ENCODE data around the gene NPPB.

NPPB gene

GRCh38 chr1:11854519-11854918, 4.2 kb downstream of the NPPB start:
- DNase-seq (ENCODE audit: extremely low read depth, insufficient read length), result no peak
- H3K36me3 ChIP-seq (ENCODE audit: control insufficient read depth, insufficient read depth, low read length), result no peaks in the 10 kb centered on the region
- no peak overlapping the region for H3K4me3 ChIP-seq (replicated peaks; ENCODE audit: low read depth, low read length)
- peaks cover 1% of the 10 kb centered on the region; the same call in 1 of the 2 replicates for H3K27me3 ChIP-seq (replicated peaks; ENCODE audit: control insufficient read depth, insufficient read depth, low read length)
- TF ChIP-seq, protein P1, sequence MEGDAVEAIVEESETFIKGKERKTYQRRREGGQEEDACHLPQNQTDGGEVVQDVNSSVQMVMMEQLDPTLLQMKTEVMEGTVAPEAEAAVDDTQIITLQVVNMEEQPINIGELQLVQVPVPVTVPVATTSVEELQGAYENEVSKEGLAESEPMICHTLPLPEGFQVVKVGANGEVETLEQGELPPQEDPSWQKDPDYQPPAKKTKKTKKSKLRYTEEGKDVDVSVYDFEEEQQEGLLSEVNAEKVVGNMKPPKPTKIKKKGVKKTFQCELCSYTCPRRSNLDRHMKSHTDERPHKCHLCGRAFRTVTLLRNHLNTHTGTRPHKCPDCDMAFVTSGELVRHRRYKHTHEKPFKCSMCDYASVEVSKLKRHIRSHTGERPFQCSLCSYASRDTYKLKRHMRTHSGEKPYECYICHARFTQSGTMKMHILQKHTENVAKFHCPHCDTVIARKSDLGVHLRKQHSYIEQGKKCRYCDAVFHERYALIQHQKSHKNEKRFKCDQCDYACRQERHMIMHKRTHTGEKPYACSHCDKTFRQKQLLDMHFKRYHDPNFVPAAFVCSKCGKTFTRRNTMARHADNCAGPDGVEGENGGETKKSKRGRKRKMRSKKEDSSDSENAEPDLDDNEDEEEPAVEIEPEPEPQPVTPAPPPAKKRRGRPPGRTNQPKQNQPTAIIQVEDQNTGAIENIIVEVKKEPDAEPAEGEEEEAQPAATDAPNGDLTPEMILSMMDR (IDR thresholded peaks at IDR 0.05; ENCODE audit: insufficient read depth, low read length, poor library complexity, severe bottlenecking), result no peak

GRCh38 chr1:11851180-11851579, 7.6 kb downstream of the NPPB start:
- TF ChIP-seq, protein P1 (IDR thresholded peaks at IDR 0.05; ENCODE audit: insufficient read depth, low read length, poor library complexity, severe bottlenecking), result no peak
- no peak for DNase-seq (ENCODE audit: extremely low read depth, insufficient read length)
- Histone ChIP-seq H3K36me3 (ENCODE audit: control insufficient read depth, insufficient read depth, low read length) (peaks cover 4% of the 10 kb centered on the region), H3K4me3 (replicated peaks; ENCODE audit: low read depth, low read length) (no peak overlapping the region), H3K27me3 (replicated peaks; ENCODE audit: control insufficient read depth, insufficient read depth, low read length) (no peaks in the 10 kb centered on the region)

GRCh38 chr1:11850156-11850555, 8.6 kb downstream of the NPPB start:
- TF ChIP-seq, protein P1 (IDR thresholded peaks at IDR 0.05; ENCODE audit: insufficient read depth, low read length, poor library complexity, severe bottlenecking), result no peak

DNA sequence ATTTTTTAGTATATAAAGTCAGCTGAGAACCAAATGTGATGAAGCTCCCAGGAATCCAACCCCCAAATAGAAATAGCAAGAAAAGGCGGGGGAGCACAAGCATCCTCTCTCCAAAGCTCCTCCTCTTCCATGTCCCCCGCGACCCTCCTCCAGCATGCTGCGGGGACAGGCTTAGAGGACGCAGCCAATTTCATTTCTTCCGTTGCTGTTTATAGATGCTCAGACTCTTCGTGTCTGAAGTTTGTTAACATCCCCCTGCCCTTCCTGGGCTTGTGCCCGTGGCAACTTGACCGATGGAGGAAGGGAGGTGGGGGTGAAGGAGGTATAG, 10.4 kb downstream of the NPPB start:
- Histone ChIP-seq H3K27me3 (replicated peaks; ENCODE audit: control insufficient read depth, insufficient read depth, low read length) (no peaks in the 10 kb centered on the region), H3K4me3 (replicated peaks; ENCODE audit: low read depth, low read length) (no peak overlapping the region), H3K36me3 (ENCODE audit: control insufficient read depth, insufficient read depth, low read length) (peaks cover 7% of the 10 kb centered on the region)
- no peak for DNase-seq (ENCODE audit: extremely low read depth, insufficient read length)
- TF ChIP-seq, protein P1 (IDR thresholded peaks at IDR 0.05; ENCODE audit: insufficient read depth, low read length, poor library complexity, severe bottlenecking), result no peak

More at GRCh38 chr1:11850156-11850555, 8.6 kb downstream of the NPPB start:
- DNase-seq (ENCODE audit: extremely low read depth, insufficient read length), result no peak
- H3K27me3 ChIP-seq (replicated peaks; ENCODE audit: control insufficient read depth, insufficient read depth, low read length), result no peaks in the 10 kb centered on the region
- no peak overlapping the region for H3K4me3 ChIP-seq (replicated peaks; ENCODE audit: low read depth, low read length)
- peaks cover 4% of the 10 kb centered on the region for H3K36me3 ChIP-seq (ENCODE audit: control insufficient read depth, insufficient read depth, low read length)

DNA sequence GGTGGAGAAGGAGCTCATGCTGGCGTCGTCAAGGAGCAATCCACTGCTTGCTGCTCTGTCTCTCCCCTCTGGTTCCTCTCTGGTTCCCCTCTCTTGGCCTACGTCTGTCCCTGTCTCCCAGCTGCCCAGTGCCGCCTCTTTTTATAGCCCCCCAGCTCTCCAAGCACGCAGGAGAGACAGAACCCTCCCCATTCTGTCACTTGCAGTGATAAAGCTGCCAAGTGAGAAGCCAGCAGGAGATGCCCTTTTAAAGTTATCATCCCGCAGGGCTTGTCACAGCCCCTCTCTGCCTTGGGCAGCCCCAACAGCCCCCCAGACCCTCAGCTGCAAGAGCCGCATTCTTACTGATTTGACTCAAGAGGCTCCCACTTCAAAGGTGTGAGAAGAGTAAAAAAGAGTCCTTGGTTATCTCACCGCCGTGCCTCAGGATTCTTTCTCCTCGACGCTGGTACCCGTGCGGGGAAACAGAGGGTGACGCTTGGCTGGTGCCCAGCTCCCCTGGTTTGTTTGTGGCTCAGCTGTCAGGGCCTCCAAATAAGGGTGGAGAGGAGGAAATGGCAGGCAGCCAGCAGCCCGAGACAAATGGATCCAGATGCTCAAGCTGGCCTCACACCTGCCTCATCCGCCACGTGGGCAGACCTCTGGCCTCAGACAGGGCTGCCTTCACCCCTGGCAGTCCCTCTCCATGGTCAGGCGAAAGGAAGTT, 10.9 kb downstream of the NPPB start, which contains the start of gene NPPA:
NPPA (minus strand) TSS at position 117 of the 706 bp plus-strand sequence; CDS start at position 18, 99 bp downstream.
- TF ChIP-seq, protein P1 (IDR thresholded peaks at IDR 0.05; ENCODE audit: insufficient read depth, low read length, poor library complexity, severe bottlenecking), result no peak
- Histone ChIP-seq H3K4me3 (replicated peaks; ENCODE audit: low read depth, low read length) (no peak within 1 kb of the TSS), H3K36me3 (ENCODE audit: control insufficient read depth, insufficient read depth, low read length) (peaks cover 7% of the 10 kb centered on the region), H3K27me3 (replicated peaks; ENCODE audit: control insufficient read depth, insufficient read depth, low read length) (no peaks in the 10 kb centered on the region)
- DNase-seq (ENCODE audit: extremely low read depth, insufficient read length), result no peak
